ENCODE results near the gene SUSD6.
"Not testable (repeated sequence)": the region's sequence is repeated elsewhere in the genome, so short reads cannot be mapped to it uniquely, and the experiment has no call there.

The SUSD6 gene

GRCh38 chr14:69593018-69593677 lies 18.2 kb upstream of the SUSD6 start:
- no peak for DNase-seq

GRCh38 chr14:69594846-69595245 lies 16.6 kb upstream of the SUSD6 start:
- DNase-seq, result no peak

GRCh38 chr14:69595336-69595735 lies 16.1 kb upstream of the SUSD6 start:
- no peak for DNase-seq

- DNase-seq, result not testable (repeated sequence)
Observed at GRCh38 chr14:69599431-69599830, 12.0 kb upstream of the SUSD6 start.

- no peak for DNase-seq
Observed at GRCh38 chr14:69600304-69600891, 11.0 kb upstream of the SUSD6 start.

GRCh38 chr14:69605738-69606137 lies 5.7 kb upstream of the SUSD6 start:
- no peak for DNase-seq

GRCh38 chr14:69606258-69607184 lies 4.9 kb upstream of the SUSD6 start:
- no peak for DNase-seq

GRCh38 chr14:69610020-69610873 lies 1.1 kb upstream of the SUSD6 start:
- DNase-seq, result no peak

GRCh38 chr14:69610874-69611171 lies 573 bp upstream of the SUSD6 start:
- DNase-seq, result no peak

- peak; percentile 27 for DNase-seq
Observed at GRCh38 chr14:69612014-69612782, 802 bp downstream of the SUSD6 start.

GRCh38 chr14:69612783-69613130 lies 1.4 kb downstream of the SUSD6 start:
- DNase-seq, result no peak

- DNase-seq, result no peak
Observed at GRCh38 chr14:69613312-69614073, 2.1 kb downstream of the SUSD6 start.

GRCh38 chr14:69614592-69614991 lies 3.2 kb downstream of the SUSD6 start:
- no peak for DNase-seq

GRCh38 chr14:69615121-69615495 lies 3.7 kb downstream of the SUSD6 start:
- DNase-seq, result no peak

GRCh38 chr14:69615496-69616407 lies 4.4 kb downstream of the SUSD6 start:
- DNase-seq, result no peak

GRCh38 chr14:69616408-69616773 lies 5.0 kb downstream of the SUSD6 start:
- DNase-seq, result no peak

GRCh38 chr14:69617796-69618195 lies 6.4 kb downstream of the SUSD6 start:
- no peak for DNase-seq

- DNase-seq, result no peak
Observed at GRCh38 chr14:69619012-69619411, 7.6 kb downstream of the SUSD6 start.

GRCh38 chr14:69620211-69620611 lies 8.8 kb downstream of the SUSD6 start:
- no peak for DNase-seq

- DNase-seq, result no peak
Observed at GRCh38 chr14:69620981-69621380, 9.6 kb downstream of the SUSD6 start.

GRCh38 chr14:69624136-69624535 lies 12.7 kb downstream of the SUSD6 start:
- DNase-seq, result no peak
